ENCODE measurements around the gene BLTP3A. TPM values are rescaled to one million over a fixed set of nuclear protein-coding genes. Genes with fewer than 3 reads are reported as not detected.
"Not testable (repeated sequence)": the region's sequence is repeated elsewhere in the genome, so short reads cannot be mapped to it uniquely, and the experiment has no call there.

The BLTP3A gene
- total RNA-seq, 4 donors from 2014 or later = 11.7 to 19.6 (median 16.0) TPM

GRCh38 chr6:34773916-34774315 lies 18.0 kb upstream of the BLTP3A start:
- ATAC-seq (ENCODE audit: low FRiP score) (no peak), DNase-seq (ENCODE audit: low spot score) (no peak)
- TF ChIP-seq, protein P1, sequence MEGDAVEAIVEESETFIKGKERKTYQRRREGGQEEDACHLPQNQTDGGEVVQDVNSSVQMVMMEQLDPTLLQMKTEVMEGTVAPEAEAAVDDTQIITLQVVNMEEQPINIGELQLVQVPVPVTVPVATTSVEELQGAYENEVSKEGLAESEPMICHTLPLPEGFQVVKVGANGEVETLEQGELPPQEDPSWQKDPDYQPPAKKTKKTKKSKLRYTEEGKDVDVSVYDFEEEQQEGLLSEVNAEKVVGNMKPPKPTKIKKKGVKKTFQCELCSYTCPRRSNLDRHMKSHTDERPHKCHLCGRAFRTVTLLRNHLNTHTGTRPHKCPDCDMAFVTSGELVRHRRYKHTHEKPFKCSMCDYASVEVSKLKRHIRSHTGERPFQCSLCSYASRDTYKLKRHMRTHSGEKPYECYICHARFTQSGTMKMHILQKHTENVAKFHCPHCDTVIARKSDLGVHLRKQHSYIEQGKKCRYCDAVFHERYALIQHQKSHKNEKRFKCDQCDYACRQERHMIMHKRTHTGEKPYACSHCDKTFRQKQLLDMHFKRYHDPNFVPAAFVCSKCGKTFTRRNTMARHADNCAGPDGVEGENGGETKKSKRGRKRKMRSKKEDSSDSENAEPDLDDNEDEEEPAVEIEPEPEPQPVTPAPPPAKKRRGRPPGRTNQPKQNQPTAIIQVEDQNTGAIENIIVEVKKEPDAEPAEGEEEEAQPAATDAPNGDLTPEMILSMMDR (IDR thresholded peaks at IDR 0.05) = no peak

- ATAC-seq (ENCODE audit: low FRiP score) = no peak
- TF ChIP-seq, protein P1 (IDR thresholded peaks at IDR 0.05) = no peak
- no peak for DNase-seq (ENCODE audit: low spot score)
Measured at GRCh38 chr6:34774967-34775366, 16.9 kb upstream of the BLTP3A start.

GRCh38 chr6:34785375-34785774 lies 6.5 kb upstream of the BLTP3A start:
- not testable (repeated sequence) for ATAC-seq (ENCODE audit: low FRiP score); DNase-seq (ENCODE audit: low spot score)

DNA sequence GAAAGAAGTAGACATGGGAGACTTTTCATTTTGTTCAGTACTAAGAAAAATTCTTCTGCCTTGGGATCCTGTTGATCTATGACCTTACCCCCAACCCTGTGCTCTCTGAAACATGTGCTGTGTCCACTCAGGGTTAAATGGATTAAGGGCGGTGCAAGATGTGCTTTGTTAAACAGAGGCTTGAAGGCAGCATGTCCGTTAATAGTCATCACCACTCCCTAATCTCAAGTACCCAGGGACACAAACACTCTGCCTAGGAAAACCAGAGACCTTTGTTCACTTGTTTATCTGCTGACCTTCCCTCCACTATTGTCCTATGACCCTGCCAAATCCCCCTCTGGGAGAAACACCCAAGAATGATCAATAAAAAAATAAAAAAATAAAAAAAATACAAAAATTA lies 4.7 kb upstream of the BLTP3A start:
- not testable (repeated sequence) for DNase-seq (ENCODE audit: low spot score)

DNA sequence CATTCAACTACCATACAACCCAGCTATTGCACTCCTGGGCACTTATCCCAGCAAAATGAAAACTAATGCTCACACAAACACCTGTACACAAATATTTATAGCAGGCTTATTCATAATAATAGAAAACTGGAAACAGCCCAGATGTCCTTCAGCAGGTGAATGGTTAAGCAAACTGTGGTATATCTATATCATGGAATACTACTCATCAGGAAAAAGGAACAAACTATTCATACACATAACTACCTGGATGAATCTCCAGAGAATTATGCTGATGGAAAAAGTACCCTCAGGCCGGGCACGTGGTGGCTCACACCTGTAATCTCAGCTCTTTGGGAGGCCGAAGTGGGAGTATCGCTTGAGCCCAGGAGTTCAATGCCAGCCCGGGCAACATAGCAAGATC lies 3.8 kb upstream of the BLTP3A start:
- DNase-seq (ENCODE audit: low spot score) (no peak), ATAC-seq (ENCODE audit: low FRiP score) (no peak)
- TF ChIP-seq, protein P1 (IDR thresholded peaks at IDR 0.05) = no peak

More for the DNA sequence above, 4.7 kb upstream of the BLTP3A start:
- not testable (repeated sequence) for ATAC-seq (ENCODE audit: low FRiP score)

- ATAC-seq (ENCODE audit: low FRiP score) = peak; percentile 47
- no peak for DNase-seq (ENCODE audit: low spot score)
Measured at GRCh38 chr6:34791164-34791700, 651 bp upstream of the BLTP3A start.

DNA sequence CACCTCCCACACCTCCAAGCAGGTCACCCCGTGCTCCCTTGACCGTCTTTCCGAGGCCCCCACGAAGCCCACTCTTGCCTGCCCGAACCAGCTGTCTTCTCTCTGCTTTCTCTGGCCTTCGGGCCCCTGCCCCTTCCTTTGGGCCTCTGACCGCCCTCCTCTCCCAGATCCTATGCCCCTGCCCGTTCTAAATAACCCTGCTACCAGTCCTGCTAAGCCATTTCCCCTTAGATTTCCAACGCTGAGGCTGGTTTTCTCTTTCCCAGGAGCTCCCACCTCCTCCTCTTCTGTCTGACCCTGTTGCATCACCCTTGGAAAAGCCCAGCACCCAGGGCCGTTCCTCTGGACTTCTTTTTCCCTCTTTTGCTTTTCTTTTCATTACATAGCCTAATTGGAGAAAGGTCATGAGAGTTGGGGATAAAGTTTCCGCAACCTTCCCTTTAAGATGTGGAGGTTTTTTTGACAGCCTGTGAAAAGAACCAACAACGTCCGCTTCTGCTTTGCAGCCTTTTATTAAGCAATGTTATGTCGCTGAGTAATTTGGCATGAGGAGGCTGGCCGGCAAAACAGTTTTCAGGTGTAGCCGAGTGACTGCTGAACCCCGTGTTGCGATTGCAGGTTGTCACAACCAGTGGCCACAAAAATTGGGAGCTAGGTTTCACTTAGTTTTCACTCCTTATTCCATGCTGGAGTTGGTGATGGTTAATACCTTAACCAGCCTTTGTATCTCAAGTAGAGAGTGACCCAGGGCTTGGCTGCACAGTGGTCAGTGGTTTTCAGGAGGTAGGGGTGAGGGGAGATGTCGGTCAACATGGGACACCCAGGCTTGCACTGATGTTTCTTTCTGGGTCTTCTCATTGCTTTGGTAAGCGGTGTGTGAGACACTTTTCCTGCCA lies 970 bp downstream of the BLTP3A start:
- DNase-seq (ENCODE audit: low spot score) (no peak), ATAC-seq (ENCODE audit: low FRiP score) (peak; percentile 41)
- TF ChIP-seq, protein P1 (IDR thresholded peaks at IDR 0.05) = no peak

More at GRCh38 chr6:34791164-34791700, 651 bp upstream of the BLTP3A start:
- TF ChIP-seq, protein P1 (IDR thresholded peaks at IDR 0.05) = no peak

DNA sequence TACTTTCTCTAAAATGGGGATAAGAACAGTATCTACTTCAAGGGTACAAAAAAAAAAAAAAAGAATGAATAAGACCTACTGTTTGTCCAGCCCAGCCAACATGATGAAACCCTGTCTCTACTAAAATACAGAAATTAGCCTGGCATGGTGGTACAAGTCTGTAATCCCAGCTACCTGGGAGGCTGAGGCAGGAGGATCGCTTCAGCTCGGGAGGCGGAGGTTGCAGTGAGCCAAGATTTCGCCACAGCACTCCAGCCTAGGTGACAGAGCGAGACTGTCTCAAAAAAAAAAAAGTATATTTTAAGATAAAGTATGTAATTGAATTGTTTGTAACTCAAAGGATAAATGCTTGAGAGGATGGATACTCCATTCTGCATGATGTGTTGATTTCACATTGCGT lies 2.0 kb downstream of the BLTP3A start:
- DNase-seq (ENCODE audit: low spot score) = no peak
- TF ChIP-seq, protein P1 (IDR thresholded peaks at IDR 0.05) = no peak
- no peak for ATAC-seq (ENCODE audit: low FRiP score)

All from omental fat pad (tissue), 4 donors.